Osteoblast (primary cell): Measurements from ENCODE around the gene INSRR. TPM values are rescaled to one million over a fixed set of nuclear protein-coding genes. Genes with fewer than 3 reads are reported as not detected.

Experiments
- DNase-seq: peaks from one replicate; pipeline ENCODE4 v3.0.0; 2011; ENCODE audit warnings: low spot score, mixed read lengths; ENCODE audit not compliant: insufficient read length; ENCODE audit errors: missing footprints
- H2AFZ ChIP-seq: 2 replicates; pipeline ENCODE4 v1.6.0; 2011; ENCODE audit warnings: mild to moderate bottlenecking, low read length
- H3K27ac ChIP-seq: 2 replicates; pipeline ENCODE4 v1.5.1; 2011; ENCODE audit warnings: mild to moderate bottlenecking, low read depth, low read length, moderate library complexity
- H3K27me3 ChIP-seq: 2 replicates; pipeline ENCODE4 v1.6.0; 2012; ENCODE audit warnings: mild to moderate bottlenecking, control low read depth, inconsistent platforms, low read length, moderate library complexity; ENCODE audit not compliant: insufficient read depth
- H3K36me3 ChIP-seq: 2 replicates; pipeline ENCODE4 v1.5.1; 2011; ENCODE audit warnings: mild to moderate bottlenecking, low read length, control low read depth, moderate library complexity; ENCODE audit not compliant: insufficient read depth
- H3K4me1 ChIP-seq: 2 replicates; pipeline ENCODE4 v1.5.1; 2011; ENCODE audit warnings: mild to moderate bottlenecking, low read length, control low read depth, moderate library complexity; ENCODE audit not compliant: insufficient read depth
- H3K4me2 ChIP-seq: 2 replicates; pipeline ENCODE4 v1.6.0; 2011; ENCODE audit warnings: mild to moderate bottlenecking, low read length; ENCODE audit not compliant: insufficient read depth
- H3K4me3 ChIP-seq: fragments of 200-600 bp; sonication (generic); 3 replicates; pipeline ENCODE4 v1.5.1; 2012; ENCODE audit warnings: mild to moderate bottlenecking, low read length, inconsistent platforms; ENCODE audit not compliant: insufficient read depth
- H3K79me2 ChIP-seq: 2 replicates; pipeline ENCODE4 v1.6.0; 2012; ENCODE audit warnings: mild to moderate bottlenecking, low read length, control low read depth, inconsistent platforms; ENCODE audit not compliant: insufficient read depth
- H3K9me3 ChIP-seq: 2 replicates; pipeline ENCODE4 v1.5.1; 2011; ENCODE audit warnings: low read depth, low read length, control low read depth
- H4K20me1 ChIP-seq: 2 replicates; pipeline ENCODE4 v1.6.0; 2012; ENCODE audit warnings: mild to moderate bottlenecking, low read length, control low read depth; ENCODE audit not compliant: insufficient read depth
- CTCF ChIP-seq: IDR thresholded peaks from 2 replicates; pipeline ENCODE4 v1.5.1; 2011; ENCODE audit warnings: mild to moderate bottlenecking, low read depth, low read length, moderate library complexity; ENCODE audit errors: extremely low read depth
- total RNA-seq: library from RNA; depleted of rRNA; stranded (reverse); fragments of >200 nt; gene quantifications from 2 replicates; pipeline ENCODE4 v1.2.3, GENCODE V29; 2012

Gene INSRR
- total RNA-seq, 1 donor: 0.36 TPM

GRCh38 chr1:156814571-156815260, 44.2 kb downstream of the INSRR start:
- no peak overlapping the region for H3K4me2 ChIP-seq
- H3K36me3 ChIP-seq: no peaks in the 10 kb centered on the region
- no peaks in the 10 kb centered on the region for H3K27me3 ChIP-seq
- H3K79me2 ChIP-seq: no peaks in the 10 kb centered on the region
- H4K20me1 ChIP-seq: no peaks in the 10 kb centered on the region
- DNase-seq: no peak
- H3K4me3 ChIP-seq: no peak overlapping the region
- peaks cover 35% of the 10 kb centered on the region for H3K4me1 ChIP-seq
- no peak for TF ChIP-seq CTCF
- peak overlapping the region; percentile 13 for H3K27ac ChIP-seq
- H3K9me3 ChIP-seq: no peaks in the 10 kb centered on the region
- no peak overlapping the region for H2AFZ ChIP-seq

GRCh38 chr1:156813750-156814570, 45.0 kb downstream of the INSRR start:
- peaks cover 35% of the 10 kb centered on the region for H3K4me1 ChIP-seq
- peak; percentile 43 for TF ChIP-seq CTCF
- no peaks in the 10 kb centered on the region for H3K27me3 ChIP-seq
- DNase-seq: peak; percentile 94
- no peaks in the 10 kb centered on the region for H3K9me3 ChIP-seq
- H3K4me2 ChIP-seq: peak overlapping the region; percentile 90
- H3K36me3 ChIP-seq: no peaks in the 10 kb centered on the region
- H3K27ac ChIP-seq: peak overlapping the region; percentile 39
- peak overlapping the region; percentile 73 for H3K4me3 ChIP-seq
- no peaks in the 10 kb centered on the region for H4K20me1 ChIP-seq
- no peaks in the 10 kb centered on the region for H3K79me2 ChIP-seq
- H2AFZ ChIP-seq: peak overlapping the region; percentile 85

- DNase-seq: no peak
- Histone ChIP-seq H3K27me3 (no peaks in the 10 kb centered on the region), H2AFZ (peak overlapping the region; percentile 85), H3K4me3 (peak overlapping the region; percentile 73), H3K4me1 (peaks cover 35% of the 10 kb centered on the region), H3K27ac (peak overlapping the region; percentile 39), H4K20me1 (no peaks in the 10 kb centered on the region), H3K36me3 (no peaks in the 10 kb centered on the region), H3K4me2 (peak overlapping the region; percentile 90), H3K9me3 (no peaks in the 10 kb centered on the region), H3K79me2 (no peaks in the 10 kb centered on the region)
- TF ChIP-seq CTCF: no peak
These were observed 45.6 kb downstream of the INSRR start for GRCh38 chr1:156813298-156813697.
